ENCODE measurements around the gene E2F8. TPM values are rescaled to one million over a fixed set of nuclear protein-coding genes. Genes with fewer than 3 reads are reported as not detected.

E2F8 gene
- total RNA-seq, 4 donors from 2014 or later, result 4.0 to 11.7 (median 4.7) TPM

DNA sequence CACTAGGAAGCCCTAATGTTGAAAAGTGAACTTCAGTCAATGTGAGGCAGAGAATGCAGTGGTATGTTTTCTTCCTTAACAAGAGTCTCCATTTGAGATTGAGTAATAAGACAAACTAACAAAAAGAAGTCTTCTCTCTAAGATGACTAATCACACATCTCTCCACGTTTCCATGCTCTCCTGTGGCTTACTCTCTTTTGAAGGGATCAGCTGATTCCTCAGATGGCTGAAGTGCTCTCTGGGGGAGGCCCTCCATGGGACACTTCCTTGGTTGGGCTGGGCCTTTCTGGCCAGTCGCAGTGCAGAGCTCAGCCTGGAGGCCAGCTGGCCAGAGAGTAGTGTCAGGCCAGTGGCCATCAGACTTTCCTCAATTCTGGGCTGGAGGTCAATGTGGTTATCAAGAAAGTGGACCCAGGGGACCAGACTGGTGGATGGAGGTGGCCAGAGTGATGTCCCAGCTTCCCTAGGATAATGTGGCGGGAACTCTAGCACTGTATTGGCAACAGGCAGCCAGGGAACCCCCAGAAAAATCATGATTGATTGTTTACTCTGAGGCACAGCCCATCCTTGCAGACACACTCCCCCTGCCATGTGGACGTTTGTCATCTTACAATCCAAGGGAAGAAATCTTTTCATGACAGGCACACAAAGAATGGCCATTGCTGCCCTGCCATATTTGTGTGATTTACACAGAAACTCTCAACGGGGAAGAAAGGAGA is 53.5 kb downstream of the E2F8 start:
- intact Hi-C loops (cut with DNase I), result no loop called here
- DNase-seq, result no peak
- H3K36me3 ChIP-seq, result no peaks in the 10 kb centered on the region
- WGBS, 2 donors, result 40 to 68% methylated on average over 4 of the region's 5 CpGs
- H3K4me3 ChIP-seq, result no peak overlapping the region
- no peaks in the 10 kb centered on the region for H3K27me3 ChIP-seq
- TF ChIP-seq POLR2A (IDR thresholded peaks at IDR 0.05), result no peak
- TF ChIP-seq, protein P1, sequence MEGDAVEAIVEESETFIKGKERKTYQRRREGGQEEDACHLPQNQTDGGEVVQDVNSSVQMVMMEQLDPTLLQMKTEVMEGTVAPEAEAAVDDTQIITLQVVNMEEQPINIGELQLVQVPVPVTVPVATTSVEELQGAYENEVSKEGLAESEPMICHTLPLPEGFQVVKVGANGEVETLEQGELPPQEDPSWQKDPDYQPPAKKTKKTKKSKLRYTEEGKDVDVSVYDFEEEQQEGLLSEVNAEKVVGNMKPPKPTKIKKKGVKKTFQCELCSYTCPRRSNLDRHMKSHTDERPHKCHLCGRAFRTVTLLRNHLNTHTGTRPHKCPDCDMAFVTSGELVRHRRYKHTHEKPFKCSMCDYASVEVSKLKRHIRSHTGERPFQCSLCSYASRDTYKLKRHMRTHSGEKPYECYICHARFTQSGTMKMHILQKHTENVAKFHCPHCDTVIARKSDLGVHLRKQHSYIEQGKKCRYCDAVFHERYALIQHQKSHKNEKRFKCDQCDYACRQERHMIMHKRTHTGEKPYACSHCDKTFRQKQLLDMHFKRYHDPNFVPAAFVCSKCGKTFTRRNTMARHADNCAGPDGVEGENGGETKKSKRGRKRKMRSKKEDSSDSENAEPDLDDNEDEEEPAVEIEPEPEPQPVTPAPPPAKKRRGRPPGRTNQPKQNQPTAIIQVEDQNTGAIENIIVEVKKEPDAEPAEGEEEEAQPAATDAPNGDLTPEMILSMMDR (IDR thresholded peaks at IDR 0.05), result no peak
- no peaks in the 10 kb centered on the region for H3K9me3 ChIP-seq
- no peaks in the 10 kb centered on the region for H3K4me1 ChIP-seq
- no peak overlapping the region for H3K27ac ChIP-seq

DNA sequence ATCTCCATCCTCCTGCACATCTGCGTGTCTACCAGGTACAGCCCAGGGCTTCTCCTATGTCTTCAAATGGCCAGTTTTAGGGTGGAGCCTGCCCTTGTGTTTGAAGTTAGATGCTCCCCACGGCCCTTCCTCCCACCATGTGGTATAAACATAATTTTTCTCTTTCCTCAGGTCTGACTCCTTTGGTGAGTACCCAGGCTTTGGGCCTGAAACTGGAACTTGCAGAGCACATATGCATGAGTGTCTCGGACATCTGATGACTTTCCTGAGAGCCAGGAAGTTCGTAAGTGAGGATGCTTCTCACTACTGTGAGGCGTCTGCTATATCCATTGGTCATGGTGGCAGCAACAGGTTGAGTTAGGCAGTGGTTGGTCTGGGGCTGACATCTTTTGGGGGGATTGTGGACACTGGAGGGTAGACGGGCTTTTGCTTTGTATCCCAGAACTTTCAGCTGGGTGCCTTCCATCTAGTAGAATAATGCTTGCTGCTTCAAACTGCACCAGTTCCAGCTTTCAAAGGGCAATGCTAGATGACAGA is 55.2 kb downstream of the E2F8 start:
- no peaks in the 10 kb centered on the region for H3K27me3 ChIP-seq
- no peak overlapping the region for H3K4me3 ChIP-seq
- no peaks in the 10 kb centered on the region for H3K36me3 ChIP-seq
- H3K27ac ChIP-seq, result no peak overlapping the region
- no peaks in the 10 kb centered on the region for H3K9me3 ChIP-seq
- H3K4me1 ChIP-seq, result no peaks in the 10 kb centered on the region
- TF ChIP-seq POLR2A (IDR thresholded peaks at IDR 0.05), result no peak
- TF ChIP-seq, protein P1 (IDR thresholded peaks at IDR 0.05), result no peak
- 71 to 100% methylated on average over 1 to 5 of the region's 6 CpGs for WGBS, 2 donors
- intact Hi-C loops (cut with DNase I), result no loop called here
- DNase-seq, result no peak

DNA sequence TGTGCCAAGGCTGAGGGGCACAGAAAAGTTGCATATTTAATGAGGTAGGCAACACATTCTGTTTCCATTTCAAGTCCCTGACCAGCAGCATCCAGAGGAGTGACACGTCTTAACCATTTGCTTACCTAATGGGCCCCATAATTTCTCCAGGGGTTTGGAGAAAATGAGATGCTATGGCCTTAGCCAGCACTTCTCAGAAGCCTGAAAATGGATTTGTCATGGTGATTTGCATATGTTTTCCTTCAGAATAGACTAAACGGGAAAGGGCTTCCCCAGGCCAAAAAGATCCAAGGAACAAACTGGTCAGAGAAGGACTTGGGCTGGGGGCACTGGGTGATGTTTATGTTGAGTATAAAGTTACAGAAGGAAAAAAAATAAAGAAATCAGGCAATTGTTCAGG is 55.7 kb downstream of the E2F8 start:
- TF ChIP-seq POLR2A (IDR thresholded peaks at IDR 0.05), result no peak
- TF ChIP-seq, protein P1 (IDR thresholded peaks at IDR 0.05), result no peak
- WGBS, 2 donors, result 63 to 65% methylated on average over 2 of the region's 2 CpGs

DNA sequence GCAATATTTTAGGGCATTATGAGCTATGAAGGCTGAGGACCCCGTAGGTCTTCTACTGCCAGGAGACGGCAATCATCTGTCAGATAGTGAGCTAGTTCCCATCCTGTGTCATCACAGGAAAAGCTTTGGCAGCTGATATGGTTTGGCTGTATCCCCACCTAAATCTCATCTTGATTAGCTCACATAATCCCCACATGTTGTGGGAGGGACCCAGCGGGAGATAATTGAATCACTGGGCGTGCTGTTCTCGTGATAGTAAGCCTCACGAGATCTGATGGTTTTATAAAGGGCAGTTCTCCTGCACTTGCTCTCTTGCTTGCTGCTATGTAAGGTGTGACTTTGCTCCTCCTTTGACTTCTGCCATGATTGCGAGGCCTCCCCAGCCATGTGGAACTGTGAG is 57.1 kb downstream of the E2F8 start:
- no peaks in the 10 kb centered on the region for H3K9me3 ChIP-seq
- no peaks in the 10 kb centered on the region for H3K36me3 ChIP-seq
- TF ChIP-seq POLR2A (IDR thresholded peaks at IDR 0.05), result no peak
- TF ChIP-seq, protein P1 (IDR thresholded peaks at IDR 0.05), result no peak
- no peak overlapping the region for H3K27ac ChIP-seq
- intact Hi-C loops (cut with DNase I), result no loop called here
- DNase-seq, result no peak
- no peaks in the 10 kb centered on the region for H3K4me1 ChIP-seq
- 61 to 80% methylated on average over 5 to 7 of the region's 7 CpGs for WGBS, 2 donors
- H3K27me3 ChIP-seq, result no peaks in the 10 kb centered on the region
- H3K4me3 ChIP-seq, result no peak overlapping the region

More for the DNA sequence above, 55.7 kb downstream of the E2F8 start:
- H3K27me3 ChIP-seq, result no peaks in the 10 kb centered on the region
- no peak overlapping the region for H3K27ac ChIP-seq
- no peaks in the 10 kb centered on the region for H3K9me3 ChIP-seq
- H3K4me3 ChIP-seq, result no peak overlapping the region
- intact Hi-C loops (cut with DNase I), result no loop called here
- no peak for DNase-seq
- H3K36me3 ChIP-seq, result no peaks in the 10 kb centered on the region
- H3K4me1 ChIP-seq, result no peaks in the 10 kb centered on the region

DNA sequence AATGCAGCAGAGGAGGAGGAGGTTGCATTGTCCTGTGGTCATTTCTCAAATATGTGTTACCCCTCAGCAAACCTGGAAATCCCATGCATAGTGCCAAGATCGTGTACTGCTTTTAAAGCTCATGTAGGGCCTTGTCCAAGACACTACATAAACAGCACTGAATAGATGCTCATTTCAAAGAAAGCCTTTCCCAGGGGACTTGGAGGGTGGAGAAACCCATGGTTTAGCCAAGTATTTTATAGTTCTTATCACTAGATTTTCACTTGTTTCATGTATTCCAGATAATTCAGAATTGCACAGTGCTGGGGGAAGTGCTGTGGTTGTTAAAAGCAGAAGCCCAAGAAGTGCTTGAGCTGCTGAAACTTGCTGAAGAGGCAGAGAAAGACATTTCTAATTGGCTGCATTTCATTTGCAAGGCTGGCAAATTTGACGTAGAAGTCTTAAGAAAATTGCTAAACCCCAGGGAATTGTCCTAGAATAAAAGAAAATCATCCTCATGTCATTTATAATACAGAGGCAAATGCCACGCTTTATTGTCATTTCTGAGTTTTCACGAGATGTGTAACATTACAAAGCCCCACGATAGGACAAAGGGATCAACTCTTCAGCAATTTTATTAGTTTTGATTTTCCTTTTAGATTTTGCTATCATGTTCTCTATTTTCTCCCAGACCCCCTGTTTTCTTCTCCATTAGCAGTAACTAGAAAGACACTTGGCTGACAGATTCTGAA is 59.0 kb downstream of the E2F8 start:
- intact Hi-C loops (cut with DNase I), result no loop called here
- 71 to 72% methylated on average over 5 of the region's 5 CpGs for WGBS, 2 donors
- Histone ChIP-seq H3K9me3 (no peaks in the 10 kb centered on the region), H3K27me3 (no peaks in the 10 kb centered on the region), H3K4me3 (no peak overlapping the region), H3K4me1 (no peaks in the 10 kb centered on the region), H3K36me3 (peaks cover 0 to 11% (median 0%) of the 10 kb centered on the region in 3 donors), H3K27ac (no peak overlapping the region)
- TF ChIP-seq, protein P1 (IDR thresholded peaks at IDR 0.05), result no peak
- no peak for TF ChIP-seq POLR2A (IDR thresholded peaks at IDR 0.05)
- DNase-seq, result no peak
